Measurements from ENCODE around the gene SULT2B1.
"Not testable (repeated sequence)": the region's sequence is repeated elsewhere in the genome, so short reads cannot be mapped to it uniquely, and the experiment has no call there.

The SULT2B1 gene

GRCh38 chr19:48524732-48525131 lies 27.2 kb upstream of the SULT2B1 start:
- in situ Hi-C loops (cut with MboI; ENCODE audit: low pct_unique_long_range_greater_than_20kb, low sequenced_read_pairs, unreplicated experiment) = no loop called here

GRCh38 chr19:48529156-48529555 lies 22.8 kb upstream of the SULT2B1 start:
- TF ChIP-seq CTCF (IDR thresholded peaks at IDR 0.05; ENCODE audit: extremely low read depth, insufficient read depth, missing control alignments) = no peak
- DNase-seq (ENCODE audit: low spot score) = no peak
- in situ Hi-C loops (cut with MboI; ENCODE audit: low pct_unique_long_range_greater_than_20kb, low sequenced_read_pairs, unreplicated experiment) = no loop called here

More at GRCh38 chr19:48524732-48525131, 27.2 kb upstream of the SULT2B1 start:
- DNase-seq (ENCODE audit: low spot score) = no peak
- TF ChIP-seq CTCF (IDR thresholded peaks at IDR 0.05; ENCODE audit: extremely low read depth, insufficient read depth, missing control alignments) = no peak

GRCh38 chr19:48530066-48530720 lies 21.8 kb upstream of the SULT2B1 start:
- TF ChIP-seq CTCF (IDR thresholded peaks at IDR 0.05; ENCODE audit: extremely low read depth, insufficient read depth, missing control alignments) = no peak
- in situ Hi-C loops (cut with MboI; ENCODE audit: low pct_unique_long_range_greater_than_20kb, low sequenced_read_pairs, unreplicated experiment) = no loop called here
- DNase-seq (ENCODE audit: low spot score) = no peak

GRCh38 chr19:48530770-48531169 lies 21.2 kb upstream of the SULT2B1 start:
- in situ Hi-C loops (cut with MboI; ENCODE audit: low pct_unique_long_range_greater_than_20kb, low sequenced_read_pairs, unreplicated experiment) = no loop called here
- no peak for TF ChIP-seq CTCF (IDR thresholded peaks at IDR 0.05; ENCODE audit: extremely low read depth, insufficient read depth, missing control alignments)

GRCh38 chr19:48533770-48534169 lies 18.2 kb upstream of the SULT2B1 start:
- no peak for DNase-seq (ENCODE audit: low spot score)
- in situ Hi-C loops (cut with MboI; ENCODE audit: low pct_unique_long_range_greater_than_20kb, low sequenced_read_pairs, unreplicated experiment) = no loop called here

More at GRCh38 chr19:48530770-48531169, 21.2 kb upstream of the SULT2B1 start:
- no peak for DNase-seq (ENCODE audit: low spot score)

GRCh38 chr19:48537541-48537940 lies 14.4 kb upstream of the SULT2B1 start:
- in situ Hi-C loops (cut with MboI; ENCODE audit: low pct_unique_long_range_greater_than_20kb, low sequenced_read_pairs, unreplicated experiment) = no loop called here
- no peak for DNase-seq (ENCODE audit: low spot score)
- TF ChIP-seq CTCF (IDR thresholded peaks at IDR 0.05; ENCODE audit: extremely low read depth, insufficient read depth, missing control alignments) = no peak

More at GRCh38 chr19:48533770-48534169, 18.2 kb upstream of the SULT2B1 start:
- no peak for TF ChIP-seq CTCF (IDR thresholded peaks at IDR 0.05; ENCODE audit: extremely low read depth, insufficient read depth, missing control alignments)

- in situ Hi-C loops (cut with MboI; ENCODE audit: low pct_unique_long_range_greater_than_20kb, low sequenced_read_pairs, unreplicated experiment); DNase-seq (ENCODE audit: low spot score): not testable (repeated sequence)
These were observed 13.9 kb upstream of the SULT2B1 start for GRCh38 chr19:48538057-48538456.

Data from GM13977 (cell line).